ENCODE data around the gene SRPK2.

SRPK2 gene

DNA sequence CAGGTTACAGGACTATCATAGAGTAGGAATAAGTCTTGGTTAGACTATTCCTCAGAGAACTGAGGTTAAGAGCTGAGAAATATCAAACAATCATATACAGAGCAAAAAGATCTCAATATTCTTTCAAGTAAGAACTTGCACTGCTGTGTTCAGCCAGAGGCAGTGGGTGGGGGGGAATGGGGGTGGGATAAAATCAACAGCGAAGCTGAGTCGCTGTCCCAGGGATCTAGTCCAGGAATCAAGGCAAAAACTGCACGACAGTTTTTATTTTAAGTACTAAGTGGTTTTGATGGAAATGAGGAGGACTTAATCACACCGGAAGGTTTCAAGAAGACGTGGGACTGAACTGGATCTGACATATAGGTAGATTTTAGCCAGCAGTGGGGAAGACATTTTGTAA lies 159.1 kb downstream of the SRPK2 start:
- DNase-seq (ENCODE audit: low read depth in 2 of 3, low spot score in 2 of 3), result no peak

DNA sequence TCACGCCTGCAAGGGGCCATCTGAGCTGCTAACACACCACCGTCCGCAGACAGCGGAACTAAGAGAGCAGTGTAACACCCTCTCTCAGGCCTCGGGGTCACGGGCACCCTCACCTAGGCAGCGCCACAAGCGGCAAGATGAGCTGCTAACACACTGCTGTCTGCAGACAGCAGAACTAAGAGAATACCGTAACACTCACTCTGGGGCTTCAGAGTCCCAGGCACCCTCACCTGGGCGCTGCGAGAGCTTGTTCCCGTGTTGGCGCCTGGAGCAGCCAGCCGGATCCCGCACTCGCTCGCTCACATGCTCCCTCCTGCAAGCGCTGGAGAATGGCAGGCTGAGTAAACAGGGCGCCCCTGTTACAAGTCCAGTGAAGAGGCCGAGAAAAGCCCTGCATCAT lies 160.2 kb downstream of the SRPK2 start:
- no peak for DNase-seq (ENCODE audit: low read depth in 2 of 3, low spot score in 2 of 3)

DNA sequence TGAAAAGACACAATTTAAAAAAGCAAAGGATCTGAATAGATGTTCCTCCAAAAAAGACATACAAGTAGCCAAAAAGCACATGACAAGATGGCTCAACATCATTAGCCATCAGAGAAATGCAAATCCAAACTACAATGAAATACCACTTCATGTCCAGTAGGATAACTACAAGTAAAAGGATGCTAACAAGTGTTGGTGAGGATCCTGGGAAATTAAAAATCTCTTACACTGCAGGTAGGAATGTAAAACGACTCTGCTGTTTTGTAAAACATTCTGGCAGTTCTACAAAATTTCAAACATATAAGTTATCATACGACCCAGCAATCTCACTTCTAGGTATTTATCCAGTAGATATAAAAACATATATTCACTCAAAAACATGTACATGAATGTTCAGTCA lies 161.3 kb downstream of the SRPK2 start:
- no peak for DNase-seq (ENCODE audit: low read depth in 2 of 3, low spot score in 2 of 3)

DNA sequence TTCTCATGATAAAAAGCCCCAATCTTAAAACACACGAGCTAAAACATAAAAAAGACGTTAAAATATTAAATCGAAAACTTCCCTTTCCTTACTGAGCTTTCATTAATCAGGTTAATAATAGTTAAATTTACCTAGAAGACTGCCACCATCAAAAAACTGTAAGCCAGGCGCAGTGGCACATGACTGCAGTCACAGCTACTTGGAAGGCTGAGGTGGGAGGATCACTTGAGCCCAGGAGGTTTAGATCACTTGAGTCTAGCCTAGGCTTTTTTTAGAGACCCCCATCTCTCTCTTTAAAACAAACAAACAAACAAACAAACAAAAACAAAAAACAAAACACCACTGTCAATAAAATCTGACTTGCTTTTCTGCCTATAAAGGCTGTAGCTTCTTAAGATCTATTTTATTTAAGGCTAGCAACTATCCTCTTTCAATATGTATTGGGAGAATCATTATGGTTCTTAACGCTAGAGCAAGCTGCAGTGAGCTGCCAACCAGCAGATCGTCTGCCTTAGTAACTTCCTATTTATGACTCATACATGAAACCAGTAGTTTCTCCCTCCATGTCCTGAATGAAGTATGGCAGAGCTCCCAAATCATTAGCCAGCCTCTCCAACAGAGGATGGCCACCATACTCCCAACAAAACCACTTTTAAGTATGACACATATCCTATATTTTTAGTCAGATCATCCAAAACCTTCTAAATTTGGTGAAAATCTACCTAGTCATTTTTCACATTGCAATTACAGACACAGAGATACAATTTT lies 163.7 kb downstream of the SRPK2 start:
- no peak for DNase-seq (ENCODE audit: low read depth in 2 of 3, low spot score in 2 of 3)

DNA sequence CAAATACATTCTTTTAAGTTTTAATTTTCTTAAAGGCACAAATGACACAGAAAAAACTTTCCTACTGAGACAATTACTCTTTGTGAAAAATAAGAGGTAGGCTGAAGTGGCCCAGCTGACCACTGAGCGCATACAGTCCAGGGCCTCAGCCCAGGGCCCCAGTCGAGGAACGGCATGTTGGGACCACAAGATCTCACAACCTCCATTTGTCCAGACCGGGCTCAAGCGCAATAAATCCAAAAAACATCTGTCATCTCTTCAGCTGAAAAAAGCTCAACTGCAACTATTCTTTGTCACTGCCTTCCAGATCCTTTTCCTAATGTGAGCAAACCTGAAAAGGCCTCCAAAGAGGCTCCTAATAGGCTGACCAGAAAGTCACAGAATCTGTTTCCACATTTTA lies 165.8 kb downstream of the SRPK2 start:
- no peak for DNase-seq (ENCODE audit: low read depth in 2 of 3, low spot score in 2 of 3)

DNA sequence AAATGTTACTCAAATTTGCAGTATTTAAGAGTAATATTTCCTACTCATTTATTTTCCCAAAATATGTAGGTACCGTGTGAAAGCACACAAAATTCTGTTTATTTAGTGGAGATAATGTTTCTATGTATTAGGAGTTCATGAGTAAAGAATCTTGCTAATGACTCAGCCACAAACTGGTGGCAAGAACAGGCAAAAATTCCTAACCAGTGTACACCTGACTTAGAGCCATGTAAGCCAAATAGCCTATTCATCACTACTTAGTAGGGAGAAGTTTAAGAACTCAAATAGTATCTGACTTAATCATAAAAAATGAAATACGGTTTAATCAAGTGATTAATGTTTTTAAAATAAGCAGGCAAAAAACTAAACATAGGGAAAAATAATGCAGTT lies 169.0 kb downstream of the SRPK2 start:
- no peak for DNase-seq (ENCODE audit: low read depth in 2 of 3, low spot score in 2 of 3)

DNA sequence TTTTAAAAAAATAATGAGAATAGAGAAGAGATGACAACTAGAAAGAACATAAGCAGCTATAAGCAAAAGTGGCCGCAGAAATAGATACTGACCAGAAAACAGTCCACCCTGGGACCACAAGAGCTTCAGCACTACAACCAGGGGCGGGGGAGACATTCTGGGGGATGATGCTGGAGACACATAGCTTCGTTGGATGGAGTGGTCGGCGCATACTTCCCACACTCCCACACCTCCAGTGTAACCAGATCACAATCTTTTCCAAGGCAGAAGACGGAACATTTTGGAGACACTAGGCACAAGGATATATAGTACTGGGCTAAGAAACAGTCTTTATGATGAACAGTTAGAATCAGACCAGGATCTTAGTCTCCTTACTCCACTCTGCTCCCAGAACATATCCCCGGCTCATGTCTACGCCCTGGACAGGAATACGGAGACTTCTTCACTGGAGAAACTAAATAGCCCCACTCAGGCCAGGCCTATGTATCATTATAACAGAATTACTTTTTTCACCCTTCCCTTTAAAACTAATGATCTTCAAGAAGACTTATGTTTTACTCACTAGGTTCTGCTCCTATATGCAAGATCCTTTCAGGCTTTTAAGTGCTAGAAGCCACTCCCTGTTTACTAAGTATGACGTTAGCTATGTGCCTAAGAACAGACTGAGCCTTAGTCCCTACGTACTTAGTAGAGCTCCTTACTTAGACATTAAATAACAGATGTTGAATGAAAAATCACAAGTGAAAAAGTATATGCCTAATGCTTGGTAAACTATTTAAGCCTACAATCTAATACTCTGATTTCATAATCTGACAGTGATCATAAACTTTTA lies 169.6 kb downstream of the SRPK2 start:
- no peak for DNase-seq (ENCODE audit: low read depth in 2 of 3, low spot score in 2 of 3)

DNA sequence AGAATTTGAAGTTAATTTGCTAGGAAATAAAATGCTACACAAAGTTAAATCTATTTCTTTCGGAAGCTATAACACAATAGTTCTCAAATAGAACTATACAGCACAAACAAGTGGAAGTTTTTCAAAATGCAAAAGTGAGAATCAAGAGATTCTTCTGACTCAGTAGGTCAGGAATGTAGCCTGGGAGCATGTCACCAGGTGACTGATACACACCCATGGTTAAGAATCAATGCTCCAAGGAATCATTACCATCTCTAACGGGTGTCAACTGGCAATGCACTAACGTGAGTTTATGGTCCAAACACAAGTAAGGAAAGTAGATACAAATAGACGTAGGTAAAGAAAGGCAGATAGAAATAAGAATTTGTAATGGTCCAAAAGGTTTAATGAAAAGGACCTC lies 170.5 kb downstream of the SRPK2 start:
- no peak for DNase-seq (ENCODE audit: low read depth in 2 of 3, low spot score in 2 of 3)

DNA sequence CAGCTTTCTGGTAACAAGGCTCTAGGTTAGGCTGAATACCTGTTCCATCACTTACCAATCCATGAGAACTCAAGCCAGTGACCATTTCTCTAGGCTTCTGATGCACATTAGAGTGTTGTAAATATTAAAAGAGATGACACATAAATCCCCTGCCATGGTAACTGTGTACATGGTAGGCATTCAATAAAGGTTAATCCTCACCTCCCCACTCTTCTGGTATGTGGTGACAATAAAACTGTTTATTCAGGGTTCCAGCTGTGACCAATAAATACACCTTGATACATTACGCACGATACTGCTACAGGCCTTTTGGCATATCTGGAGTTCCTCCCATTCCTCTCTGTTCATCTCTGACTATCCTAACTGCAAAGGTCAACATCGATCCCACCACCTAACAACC lies 171.9 kb downstream of the SRPK2 start:
- no peak for DNase-seq (ENCODE audit: low read depth in 2 of 3, low spot score in 2 of 3)

DNA sequence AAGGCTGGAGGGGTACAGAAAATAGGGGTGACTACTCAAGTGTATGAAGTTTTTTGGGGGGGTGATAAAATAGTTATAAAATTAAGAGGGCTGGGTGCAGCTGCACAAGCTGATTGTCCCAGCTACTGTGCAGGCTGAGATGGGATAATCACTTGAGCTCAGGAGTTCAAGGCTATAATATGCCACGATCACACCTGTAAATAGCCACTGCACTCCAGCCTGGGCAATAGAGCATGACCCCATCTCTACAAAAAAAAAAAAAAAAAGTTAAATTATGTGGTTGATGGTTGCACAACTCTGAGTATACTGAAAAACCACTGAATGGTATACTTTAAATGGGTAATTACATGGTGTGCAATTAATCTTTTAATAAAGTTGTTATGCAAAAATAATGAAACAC lies 172.9 kb downstream of the SRPK2 start:
- no peak for DNase-seq (ENCODE audit: low read depth in 2 of 3, low spot score in 2 of 3)

DNA sequence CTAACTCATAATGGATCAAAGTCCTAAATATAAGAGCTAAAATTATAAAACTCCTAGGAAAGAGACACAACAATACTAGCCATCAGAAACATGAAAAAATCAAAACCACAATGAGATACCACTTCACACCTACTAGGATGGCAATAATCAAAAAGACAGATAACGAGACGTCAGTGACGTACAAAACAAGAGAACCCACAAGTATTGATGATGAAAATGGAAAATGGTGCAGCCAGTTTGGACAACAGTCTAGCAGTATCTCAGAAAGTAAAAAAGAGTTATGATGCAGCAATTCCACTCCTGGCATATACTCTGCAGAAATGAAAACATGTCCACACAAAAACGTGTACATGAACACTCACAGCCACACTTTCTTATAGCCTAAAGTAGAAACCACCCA lies 173.5 kb downstream of the SRPK2 start:
- no peak for DNase-seq (ENCODE audit: low read depth in 2 of 3, low spot score in 2 of 3)

DNA sequence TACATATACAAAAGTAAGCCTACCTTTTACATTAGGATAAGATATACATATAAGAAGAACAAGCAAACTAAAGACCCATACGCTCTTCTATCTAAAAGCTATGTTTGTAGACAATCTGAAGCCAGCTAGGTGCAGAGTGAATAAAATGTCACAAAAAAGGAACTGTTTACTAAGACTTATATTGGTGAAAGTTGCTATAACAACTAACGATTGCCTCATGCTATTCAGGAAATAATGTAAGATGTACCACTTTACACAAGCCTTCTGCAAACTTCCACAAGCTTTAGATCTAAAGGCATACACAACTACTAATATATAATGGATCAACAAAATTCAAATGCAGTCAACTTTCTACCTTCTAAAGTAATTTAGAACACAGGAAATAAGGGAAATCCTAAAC lies 175.1 kb downstream of the SRPK2 start:
- DNase-seq (ENCODE audit: low read depth in 2 of 3, low spot score in 2 of 3), result no peak

DNA sequence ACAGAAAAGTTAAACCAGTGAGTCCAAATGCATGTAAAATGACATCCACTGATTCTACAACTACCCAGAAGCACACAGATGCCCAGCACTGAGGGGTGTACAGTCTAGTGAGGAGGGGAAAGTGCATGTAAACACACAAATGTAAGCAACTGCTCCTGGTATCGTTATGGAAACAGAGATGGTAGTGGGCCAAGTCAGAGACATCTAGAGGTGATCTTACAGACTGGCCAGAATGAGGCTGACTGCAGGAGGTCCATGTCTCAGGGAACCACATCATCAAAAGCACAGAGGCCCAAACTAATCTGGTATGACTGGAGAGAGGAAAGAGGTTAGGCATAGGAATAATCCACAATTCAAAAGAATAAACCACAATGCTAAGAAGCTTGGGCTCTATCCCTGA lies 176.5 kb downstream of the SRPK2 start:
- DNase-seq (ENCODE audit: low read depth in 2 of 3, low spot score in 2 of 3), result no peak

DNA sequence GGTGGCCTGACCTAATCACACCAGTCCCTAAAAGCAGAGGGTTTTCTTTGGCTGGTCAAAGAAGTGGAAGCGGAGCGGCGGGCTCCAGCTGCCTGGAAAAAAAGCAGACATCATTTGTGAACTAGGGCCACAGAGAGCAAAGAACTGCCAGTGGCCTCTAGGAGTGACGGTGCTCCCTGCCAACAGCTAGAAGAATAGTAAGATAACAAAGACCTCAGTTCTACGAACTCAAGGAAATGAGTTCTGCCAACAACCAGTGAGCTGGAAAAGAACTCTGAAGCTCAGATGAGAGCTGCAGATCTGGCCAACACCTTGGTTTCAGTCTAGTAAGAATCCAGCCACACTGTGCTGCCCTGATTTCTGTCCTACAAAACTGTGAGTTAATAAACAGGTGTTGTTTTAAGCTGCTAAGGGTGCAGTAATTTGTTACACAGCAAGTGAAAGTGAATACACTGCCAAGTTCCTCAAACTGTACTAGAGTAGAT lies 178.0 kb downstream of the SRPK2 start:
- DNase-seq (ENCODE audit: low read depth in 2 of 3, low spot score in 2 of 3), result no peak

DNA sequence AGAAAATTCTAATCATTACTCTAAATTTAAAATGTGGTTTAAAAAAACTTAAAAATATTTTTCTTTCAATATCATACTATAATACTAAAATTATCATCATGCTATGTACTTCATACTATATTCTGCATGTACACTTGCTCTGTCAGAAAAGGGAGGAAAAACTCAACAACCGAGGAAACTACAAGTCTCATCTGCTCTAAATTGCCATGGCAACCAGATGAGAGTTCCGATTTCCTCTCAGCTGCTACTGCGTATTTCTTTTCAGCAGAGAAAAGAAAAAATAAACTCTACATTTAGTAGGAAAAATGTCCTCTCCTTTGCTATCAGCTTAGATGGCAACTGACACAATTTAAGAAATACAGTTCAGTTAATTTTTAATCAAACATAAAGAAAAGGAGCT lies 178.9 kb downstream of the SRPK2 start:
- no peak for DNase-seq (ENCODE audit: low read depth in 2 of 3, low spot score in 2 of 3)

DNA sequence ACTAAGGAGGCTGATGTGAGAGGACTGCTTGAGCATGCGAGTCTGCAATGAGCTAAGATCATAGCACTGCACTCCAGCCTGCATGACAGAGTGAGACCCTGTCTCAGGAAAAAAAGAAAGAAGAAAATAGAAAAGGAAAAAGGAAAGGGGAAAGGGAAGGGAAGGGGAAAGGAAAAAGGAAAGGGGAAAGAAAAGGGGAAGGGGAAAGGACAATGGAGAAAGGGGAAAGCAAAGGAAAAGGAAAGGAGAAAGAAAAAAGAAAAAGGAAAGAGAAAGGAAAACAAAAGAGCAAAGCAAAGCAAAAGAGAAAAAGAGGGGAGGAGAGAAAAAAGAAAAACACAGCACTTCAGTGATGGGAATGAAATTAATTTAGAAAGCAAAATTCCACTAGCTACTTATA lies 179.3 kb downstream of the SRPK2 start:
- DNase-seq (ENCODE audit: low read depth in 2 of 3, low spot score in 2 of 3), result no peak

DNA sequence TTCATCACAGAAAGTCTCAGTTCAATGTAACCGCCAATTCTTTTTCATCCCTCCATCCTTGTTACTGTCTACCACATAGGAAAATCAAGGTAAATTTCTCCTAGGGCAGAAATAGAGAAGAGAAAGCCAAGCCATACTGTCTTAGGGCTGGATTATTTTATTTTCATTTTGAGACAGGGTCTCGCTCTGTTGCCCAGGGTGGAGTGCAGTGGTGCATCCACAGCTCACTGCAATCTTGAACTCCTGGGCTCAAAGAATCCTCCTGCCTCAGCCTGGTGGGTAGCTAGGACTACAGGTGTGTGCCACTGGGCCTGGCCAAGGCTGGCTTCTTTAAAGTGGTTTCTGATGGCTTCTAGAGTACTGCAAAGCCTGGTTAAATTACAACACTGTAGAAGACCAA lies 181.7 kb downstream of the SRPK2 start:
- no peak for DNase-seq (ENCODE audit: low read depth in 2 of 3, low spot score in 2 of 3)

DNA sequence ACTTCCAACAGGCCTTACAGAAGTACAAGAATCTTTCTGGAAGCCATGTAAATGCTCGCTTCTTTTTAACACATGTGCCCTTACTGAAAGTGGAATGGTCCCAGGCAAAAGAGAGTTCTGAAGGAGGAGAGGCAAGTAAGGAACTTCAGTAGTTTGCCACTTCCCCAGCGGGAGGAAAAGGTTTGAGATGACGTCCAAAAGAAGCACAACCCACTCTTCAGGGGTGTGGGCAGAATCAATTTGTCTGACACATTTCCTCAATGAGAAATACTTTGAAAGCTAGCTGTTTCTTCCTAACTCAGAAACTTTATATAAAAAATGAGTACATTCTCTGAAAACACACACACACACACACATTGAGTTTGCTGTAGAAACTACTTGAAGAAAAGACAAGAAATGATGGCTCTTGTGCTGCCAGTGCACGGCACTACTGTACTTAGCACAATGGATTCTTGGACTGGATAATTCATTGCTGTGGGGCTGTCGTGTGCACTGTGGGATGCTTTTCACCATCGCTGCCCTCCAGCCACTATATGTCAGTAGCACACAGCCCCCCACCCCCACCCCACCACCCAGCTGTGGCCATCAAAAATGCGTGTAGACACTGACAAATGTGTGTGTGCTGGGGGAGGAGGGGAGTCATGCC lies 183.0 kb downstream of the SRPK2 start:
- no peak for DNase-seq (ENCODE audit: low read depth in 2 of 3, low spot score in 2 of 3)

DNA sequence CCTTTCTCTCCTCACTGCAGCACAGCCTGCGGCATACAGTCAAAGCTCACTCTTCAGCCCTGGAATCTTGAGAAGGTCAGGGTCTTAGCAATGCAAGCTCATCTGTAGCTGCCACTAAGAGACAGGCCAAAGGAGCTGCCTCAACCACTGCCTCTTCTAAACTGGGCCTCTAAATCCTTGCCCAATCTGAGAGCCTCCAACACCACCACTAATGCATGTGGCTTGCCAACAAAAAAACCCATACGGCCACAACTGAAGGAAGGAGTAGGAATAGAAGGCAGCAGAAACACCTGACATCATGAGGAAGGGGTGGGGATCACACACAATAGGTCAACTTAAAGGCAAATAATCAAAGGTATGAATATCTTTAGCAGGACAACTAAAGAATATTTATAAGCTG lies 183.8 kb downstream of the SRPK2 start:
- DNase-seq (ENCODE audit: low read depth in 2 of 3, low spot score in 2 of 3), result no peak

DNA sequence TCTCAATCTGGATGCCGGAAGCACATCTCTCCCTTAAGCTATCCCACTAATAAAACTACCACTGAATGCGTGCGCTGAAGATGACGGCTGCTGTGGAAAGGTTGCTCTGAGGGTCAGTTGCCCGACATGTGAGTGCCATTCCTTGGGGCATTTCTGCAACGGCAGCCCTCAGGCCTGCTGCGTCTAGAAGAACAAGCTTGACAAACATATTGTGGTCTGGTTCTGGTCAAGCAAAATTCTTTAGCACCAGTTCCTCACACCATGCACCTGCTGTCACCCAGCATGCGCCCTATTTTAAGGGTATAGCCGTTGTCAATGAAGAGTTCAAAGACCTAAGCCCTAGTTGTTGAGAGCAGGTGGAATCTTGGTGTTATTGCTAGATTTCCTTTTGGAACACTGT lies 184.2 kb downstream of the SRPK2 start:
- DNase-seq (ENCODE audit: low read depth in 2 of 3, low spot score in 2 of 3), result no peak

DNA sequence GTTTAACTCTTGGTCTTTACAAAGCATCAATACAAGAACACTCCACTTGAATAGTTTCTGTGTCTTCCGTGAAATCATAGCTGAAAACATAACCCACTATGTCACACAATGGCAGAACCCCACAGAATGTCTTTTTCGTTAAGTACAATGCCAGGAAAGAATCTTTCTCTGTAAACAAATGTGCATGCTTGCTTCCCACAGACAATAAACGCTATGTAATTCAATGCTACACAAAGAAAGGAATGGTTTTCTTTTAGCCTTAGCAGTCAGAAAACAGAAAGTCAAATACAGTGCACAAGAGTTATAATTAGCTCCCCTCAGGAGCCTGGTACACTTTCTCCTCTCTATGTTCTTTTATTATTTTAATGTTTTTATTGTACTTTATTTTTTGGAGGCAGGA lies 186.1 kb downstream of the SRPK2 start:
- DNase-seq (ENCODE audit: low read depth in 2 of 3, low spot score in 2 of 3), result no peak

DNA sequence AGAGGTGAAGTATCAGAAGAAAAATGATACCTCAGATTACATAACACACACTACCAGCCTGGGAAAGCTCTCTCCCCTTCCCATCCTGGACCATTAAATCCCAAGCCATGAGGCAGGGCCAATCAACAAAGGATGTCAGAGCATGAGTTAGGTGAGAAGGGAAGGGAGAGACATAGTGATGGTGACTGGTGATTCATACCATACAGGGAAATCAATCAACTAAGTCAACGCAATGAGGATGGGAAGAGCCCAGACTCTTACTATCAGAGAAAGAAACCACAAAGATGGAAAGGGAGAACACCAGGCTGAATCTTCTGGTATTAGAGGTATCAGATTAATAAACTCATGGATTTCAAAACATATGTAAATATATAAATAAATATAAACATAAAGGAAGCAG lies 189.3 kb downstream of the SRPK2 start:
- no peak for DNase-seq (ENCODE audit: low read depth in 2 of 3, low spot score in 2 of 3)
